ENCODE measurements around the gene MAFG.

The MAFG gene

GRCh38 chr17:81913394-81914102, 14.0 kb downstream of the MAFG start:
- Histone ChIP-seq H3K9me3 (ENCODE audit: control insufficient read depth in 2 of 2, low read length in 2 of 2) (no peaks in the 10 kb centered on the region), H3K9ac (ENCODE audit: low read depth in 1 of 2, low read length in 2 of 2) (no peak overlapping the region), H3K27ac (ENCODE audit: low read depth in 2 of 2, low read length in 2 of 2) (no peak overlapping the region), H3K4me1 (ENCODE audit: control insufficient read depth in 2 of 2, insufficient read depth in 2 of 2, low read length in 2 of 2) (peaks cover 24 to 31% of the 10 kb centered on the region in 2 donors), H3K36me3 (ENCODE audit: control insufficient read depth in 2 of 2, insufficient read depth in 2 of 2, low read length in 2 of 2) (peaks cover 34 to 42% of the 10 kb centered on the region in 2 donors), H3K4me3 (ENCODE audit: low read length in 2 of 2) (no peak overlapping the region), H3K27me3 (ENCODE audit: control insufficient read depth in 2 of 2, insufficient read depth in 2 of 2, low read length in 2 of 2) (no peaks in the 10 kb centered on the region)

GRCh38 chr17:81912441-81913309, 14.9 kb downstream of the MAFG start:
- no peaks in the 10 kb centered on the region for H3K9me3 ChIP-seq (ENCODE audit: control insufficient read depth in 2 of 2, low read length in 2 of 2)
- H3K4me3 ChIP-seq (ENCODE audit: low read length in 2 of 2) = no peak overlapping the region
- H3K4me1 ChIP-seq (ENCODE audit: control insufficient read depth in 2 of 2, insufficient read depth in 2 of 2, low read length in 2 of 2) = peaks cover 19 to 26% of the 10 kb centered on the region in 2 donors
- no peak overlapping the region for H3K9ac ChIP-seq (ENCODE audit: low read depth in 1 of 2, low read length in 2 of 2)
- H3K27ac ChIP-seq (ENCODE audit: low read depth in 2 of 2, low read length in 2 of 2) = no peak overlapping the region
- peaks cover 34 to 48% of the 10 kb centered on the region in 2 donors for H3K36me3 ChIP-seq (ENCODE audit: control insufficient read depth in 2 of 2, insufficient read depth in 2 of 2, low read length in 2 of 2)
- H3K27me3 ChIP-seq (ENCODE audit: control insufficient read depth in 2 of 2, insufficient read depth in 2 of 2, low read length in 2 of 2) = no peaks in the 10 kb centered on the region

- H3K27ac ChIP-seq (ENCODE audit: low read depth in 2 of 2, low read length in 2 of 2) = peak overlapping the region in 1 of 2 donors; percentile 13
Measured at GRCh38 chr17:81911969-81912368, 15.6 kb downstream of the MAFG start.

GRCh38 chr17:81911277-81911961, 16.1 kb downstream of the MAFG start, which contains the start of gene PCYT2:
Gene PCYT2 (minus strand): TSS chr17:81911399. CDS start chr17:81911355, 44 bp downstream.
- H3K36me3 ChIP-seq (ENCODE audit: control insufficient read depth in 2 of 2, insufficient read depth in 2 of 2, low read length in 2 of 2) = peaks cover 40 to 53% of the 10 kb centered on the region in 2 donors

More at GRCh38 chr17:81911969-81912368, 15.6 kb downstream of the MAFG start:
- no peaks in the 10 kb centered on the region for H3K9me3 ChIP-seq (ENCODE audit: control insufficient read depth in 2 of 2, low read length in 2 of 2)
- H3K27me3 ChIP-seq (ENCODE audit: control insufficient read depth in 2 of 2, insufficient read depth in 2 of 2, low read length in 2 of 2) = no peaks in the 10 kb centered on the region
- no peak overlapping the region for H3K4me3 ChIP-seq (ENCODE audit: low read length in 2 of 2)
- H3K9ac ChIP-seq (ENCODE audit: low read depth in 1 of 2, low read length in 2 of 2) = no peak overlapping the region
- peaks cover 15 to 21% of the 10 kb centered on the region in 2 donors for H3K4me1 ChIP-seq (ENCODE audit: control insufficient read depth in 2 of 2, insufficient read depth in 2 of 2, low read length in 2 of 2)
- H3K36me3 ChIP-seq (ENCODE audit: control insufficient read depth in 2 of 2, insufficient read depth in 2 of 2, low read length in 2 of 2) = peaks cover 35 to 53% of the 10 kb centered on the region in 2 donors

GRCh38 chr17:81910840-81911276, 16.7 kb downstream of the MAFG start:
- Histone ChIP-seq H3K27ac (ENCODE audit: low read depth in 2 of 2, low read length in 2 of 2) (peak overlapping the region; percentile 58 to 77), H3K9me3 (ENCODE audit: control insufficient read depth in 2 of 2, low read length in 2 of 2) (no peaks in the 10 kb centered on the region), H3K4me3 (ENCODE audit: low read length in 2 of 2) (peak overlapping the region; percentile 76 to 79), H3K36me3 (ENCODE audit: control insufficient read depth in 2 of 2, insufficient read depth in 2 of 2, low read length in 2 of 2) (peaks cover 41 to 53% of the 10 kb centered on the region in 2 donors), H3K4me1 (ENCODE audit: control insufficient read depth in 2 of 2, insufficient read depth in 2 of 2, low read length in 2 of 2) (peaks cover 10 to 12% of the 10 kb centered on the region in 2 donors), H3K9ac (ENCODE audit: low read depth in 1 of 2, low read length in 2 of 2) (peak overlapping the region; percentile 61 to 76), H3K27me3 (ENCODE audit: control insufficient read depth in 2 of 2, insufficient read depth in 2 of 2, low read length in 2 of 2) (no peaks in the 10 kb centered on the region)

More at GRCh38 chr17:81911277-81911961, 16.1 kb downstream of the MAFG start, which contains the start of gene PCYT2:
- Histone ChIP-seq H3K4me3 (ENCODE audit: low read length in 2 of 2) (peak within 1 kb of the TSS; percentile 76 to 79), H3K9ac (ENCODE audit: low read depth in 1 of 2, low read length in 2 of 2) (peak within 1 kb of the TSS; percentile 61 to 76), H3K27me3 (ENCODE audit: control insufficient read depth in 2 of 2, insufficient read depth in 2 of 2, low read length in 2 of 2) (no peaks in the 10 kb centered on the region), H3K4me1 (ENCODE audit: control insufficient read depth in 2 of 2, insufficient read depth in 2 of 2, low read length in 2 of 2) (peaks cover 10 to 16% of the 10 kb centered on the region in 2 donors), H3K27ac (ENCODE audit: low read depth in 2 of 2, low read length in 2 of 2) (peak within 1 kb of the TSS; percentile 58 to 77), H3K9me3 (ENCODE audit: control insufficient read depth in 2 of 2, low read length in 2 of 2) (no peaks in the 10 kb centered on the region)

GRCh38 chr17:81909966-81910839, 17.3 kb downstream of the MAFG start:
- H3K9me3 ChIP-seq (ENCODE audit: control insufficient read depth in 2 of 2, low read length in 2 of 2) = no peaks in the 10 kb centered on the region
- H3K27ac ChIP-seq (ENCODE audit: low read depth in 2 of 2, low read length in 2 of 2) = peak overlapping the region; percentile 58 to 77
- peaks cover 38 to 50% of the 10 kb centered on the region in 2 donors for H3K36me3 ChIP-seq (ENCODE audit: control insufficient read depth in 2 of 2, insufficient read depth in 2 of 2, low read length in 2 of 2)
- H3K4me3 ChIP-seq (ENCODE audit: low read length in 2 of 2) = peak overlapping the region; percentile 76 to 79
- H3K4me1 ChIP-seq (ENCODE audit: control insufficient read depth in 2 of 2, insufficient read depth in 2 of 2, low read length in 2 of 2) = peaks cover 10% of the 10 kb centered on the region in 2 donors
- H3K9ac ChIP-seq (ENCODE audit: low read depth in 1 of 2, low read length in 2 of 2) = peak overlapping the region; percentile 61 to 76
- H3K27me3 ChIP-seq (ENCODE audit: control insufficient read depth in 2 of 2, insufficient read depth in 2 of 2, low read length in 2 of 2) = no peaks in the 10 kb centered on the region

- Histone ChIP-seq H3K36me3 (ENCODE audit: control insufficient read depth in 2 of 2, insufficient read depth in 2 of 2, low read length in 2 of 2) (peaks cover 30 to 46% of the 10 kb centered on the region in 2 donors), H3K4me1 (ENCODE audit: control insufficient read depth in 2 of 2, insufficient read depth in 2 of 2, low read length in 2 of 2) (peaks cover 10% of the 10 kb centered on the region in 2 donors), H3K9ac (ENCODE audit: low read depth in 1 of 2, low read length in 2 of 2) (no peak overlapping the region), H3K27ac (ENCODE audit: low read depth in 2 of 2, low read length in 2 of 2) (no peak overlapping the region), H3K4me3 (ENCODE audit: low read length in 2 of 2) (no peak overlapping the region), H3K27me3 (ENCODE audit: control insufficient read depth in 2 of 2, insufficient read depth in 2 of 2, low read length in 2 of 2) (no peaks in the 10 kb centered on the region), H3K9me3 (ENCODE audit: control insufficient read depth in 2 of 2, low read length in 2 of 2) (no peaks in the 10 kb centered on the region)
Measured at GRCh38 chr17:81909231-81909630, 18.3 kb downstream of the MAFG start.

GRCh38 chr17:81908793-81909192, 18.7 kb downstream of the MAFG start:
- no peak overlapping the region for H3K9ac ChIP-seq (ENCODE audit: low read depth in 1 of 2, low read length in 2 of 2)
- H3K4me1 ChIP-seq (ENCODE audit: control insufficient read depth in 2 of 2, insufficient read depth in 2 of 2, low read length in 2 of 2) = peaks cover 10% of the 10 kb centered on the region in 2 donors
- H3K4me3 ChIP-seq (ENCODE audit: low read length in 2 of 2) = no peak overlapping the region
- no peaks in the 10 kb centered on the region for H3K9me3 ChIP-seq (ENCODE audit: control insufficient read depth in 2 of 2, low read length in 2 of 2)
- H3K27me3 ChIP-seq (ENCODE audit: control insufficient read depth in 2 of 2, insufficient read depth in 2 of 2, low read length in 2 of 2) = no peaks in the 10 kb centered on the region
- H3K27ac ChIP-seq (ENCODE audit: low read depth in 2 of 2, low read length in 2 of 2) = no peak overlapping the region
- peaks cover 25 to 43% of the 10 kb centered on the region in 2 donors for H3K36me3 ChIP-seq (ENCODE audit: control insufficient read depth in 2 of 2, insufficient read depth in 2 of 2, low read length in 2 of 2)
